RKO (cell line): ENCODE data around the gene EIF3A.
"Not testable (repeated sequence)": the region's sequence is repeated elsewhere in the genome, so short reads cannot be mapped to it uniquely, and the experiment has no call there.

Source experiments
- DNase-seq: peaks from one replicate; pipeline ENCODE4 v3.0.0-alpha.2; 2016; ENCODE audit warnings: low spot score

Gene EIF3A

GRCh38 chr10:119100434-119101238, 20.0 kb upstream of the EIF3A start:
- no peak for DNase-seq

GRCh38 chr10:119098576-119098975, 18.0 kb upstream of the EIF3A start:
- no peak for DNase-seq

GRCh38 chr10:119096641-119097415, 16.2 kb upstream of the EIF3A start:
- DNase-seq: not testable (repeated sequence)

- DNase-seq: no peak
These were observed 15.0 kb upstream of the EIF3A start for GRCh38 chr10:119095640-119096039.

GRCh38 chr10:119090968-119091367, 10.4 kb upstream of the EIF3A start:
- no peak for DNase-seq

GRCh38 chr10:119090026-119090795, 9.6 kb upstream of the EIF3A start:
- DNase-seq: no peak

- DNase-seq: no peak
These were observed 6.8 kb upstream of the EIF3A start for GRCh38 chr10:119087271-119087882.

- no peak for DNase-seq
These were observed 4.3 kb upstream of the EIF3A start for GRCh38 chr10:119084896-119085295.

GRCh38 chr10:119079599-119080520, 757 bp downstream of the EIF3A start:
- peak; percentile 74 for DNase-seq

GRCh38 chr10:119078422-119079179, 2.0 kb downstream of the EIF3A start:
- peak; percentile 60 for DNase-seq

- DNase-seq: no peak
These were observed 7.0 kb downstream of the EIF3A start for GRCh38 chr10:119073584-119073983.

- no peak for DNase-seq
These were observed 10.0 kb downstream of the EIF3A start for GRCh38 chr10:119070395-119071165.

GRCh38 chr10:119061926-119062325, 18.7 kb downstream of the EIF3A start:
- DNase-seq: no peak

GRCh38 chr10:119061352-119061751, 19.3 kb downstream of the EIF3A start:
- no peak for DNase-seq

GRCh38 chr10:119060107-119060506, 20.5 kb downstream of the EIF3A start:
- no peak for DNase-seq

- no peak for DNase-seq
These were observed 21.1 kb downstream of the EIF3A start for GRCh38 chr10:119059557-119059956.

- no peak for DNase-seq
These were observed 22.6 kb downstream of the EIF3A start for GRCh38 chr10:119058010-119058409.

- no peak for DNase-seq
These were observed 25.1 kb downstream of the EIF3A start for GRCh38 chr10:119055472-119055871.

GRCh38 chr10:119051775-119052174, 28.8 kb downstream of the EIF3A start:
- no peak for DNase-seq
